PC-3 (cell line): ENCODE data around the gene FGD3. TPM values are rescaled to one million over a fixed set of nuclear protein-coding genes. Genes with fewer than 3 reads are reported as not detected.

Source experiments
- ATAC-seq: fragments of 200-7000 bp; cut with Tn5 transposase; 2 replicates; pipeline ENCODE4 v1.9.1; 2020; ENCODE audit warnings: mild to moderate bottlenecking, moderate library complexity
- BruUV-seq: library from RNA; stranded (reverse); fragments of 400-500 nt; replicated peaks from 2 replicates; lab custom pipeline; 2021; lab: Mats Ljungman, UMichigan
- CTCF ChIA-PET: fragments of 300-600 bp; sonication (Branson Sonifier 250); formaldehyde crosslinking; loops from one replicate; lab custom pipeline; 2022; ENCODE audit warnings: antibody characterized with exemption; lab: Charles Lee
- POLR2A ChIA-PET: fragments of 300-600 bp; sonication (Branson Sonifier 250); formaldehyde crosslinking; loops from one replicate; lab custom pipeline; 2022; ENCODE audit warnings: antibody characterized with exemption; ENCODE audit not compliant: unreplicated experiment; lab: Charles Lee
- DNase-seq: peaks from one replicate; pipeline ENCODE4 v3.0.0-alpha.2; 2015
- H2AFZ ChIP-seq: fragments of 300-600 bp; sonication (generic); 2 replicates; pipeline ENCODE4 v1.6.0; 2016; ENCODE audit warnings: antibody characterized with exemption, low read length
- H3F3A ChIP-seq: fragments of 300-600 bp; sonication (generic); one replicate; pipeline ENCODE4 v1.6.0; 2017; ENCODE audit warnings: antibody characterized with exemption, low read length, control low read depth, mild to moderate bottlenecking; ENCODE audit not compliant: unreplicated experiment
- H3K27ac ChIP-seq: fragments of 300-600 bp; sonication (generic); 2 replicates; pipeline ENCODE4 v1.5.1; 2016; ENCODE audit warnings: mild to moderate bottlenecking, low read length
- H3K27me3 ChIP-seq: fragments of 300-600 bp; sonication (generic); 2 replicates; pipeline ENCODE4 v1.6.1; 2016; ENCODE audit warnings: low read length, mixed read lengths
- H3K36me3 ChIP-seq: fragments of 300-600 bp; sonication (generic); 2 replicates; pipeline ENCODE4 v1.6.1; 2016; ENCODE audit warnings: low read depth, mixed run types, low read length, mixed read lengths
- H3K4me1 ChIP-seq: fragments of 300-600 bp; sonication (generic); 2 replicates; pipeline ENCODE4 v1.5.1; 2016; ENCODE audit warnings: low read length; ENCODE audit not compliant: insufficient read depth
- H3K4me2 ChIP-seq: fragments of 300-600 bp; sonication (generic); 2 replicates; pipeline ENCODE4 v1.6.0; 2016; ENCODE audit warnings: low read length
- H3K4me3 ChIP-seq: fragments of 300-600 bp; sonication (generic); 2 replicates; pipeline ENCODE4 v1.5.1; 2016; ENCODE audit warnings: mild to moderate bottlenecking, low read length, mixed read lengths
- H3K79me2 ChIP-seq: fragments of 300-600 bp; sonication (generic); 2 replicates; pipeline ENCODE4 v1.6.1; 2017; ENCODE audit warnings: low read length, mixed read lengths
- H3K9ac ChIP-seq: fragments of 300-600 bp; sonication (generic); 2 replicates; pipeline ENCODE4 v1.6.0; 2016; ENCODE audit warnings: mild to moderate bottlenecking, low read length
- H3K9me2 ChIP-seq: fragments of 300-600 bp; sonication (generic); replicated peaks from 2 replicates; pipeline ENCODE4 v1.6.1; 2016; ENCODE audit warnings: mixed run types, low read length, mixed read lengths
- H3K9me3 ChIP-seq: fragments of 300-600 bp; sonication (generic); 2 replicates; pipeline ENCODE4 v1.6.1; 2016; ENCODE audit warnings: low read length, mixed read lengths
- H4K20me1 ChIP-seq: fragments of 300-600 bp; sonication (generic); 2 replicates; pipeline ENCODE4 v1.6.1; 2016; ENCODE audit warnings: low read length, mixed read lengths
- CTCF ChIP-seq: fragments of 300-600 bp; sonication (generic); conservative IDR thresholded peaks from 2 replicates; pipeline ENCODE4 v1.5.1; 2017; ENCODE audit warnings: antibody characterized with exemption, low read depth, mild to moderate bottlenecking, low read length
- EZH2 ChIP-seq: fragments of 300-600 bp; sonication (generic); IDR thresholded peaks from one replicate; pipeline ENCODE4 v1.6.1; 2017; ENCODE audit warnings: antibody characterized with exemption, mild to moderate bottlenecking, low read length; ENCODE audit not compliant: unreplicated experiment
- EZH2phosphoT487 ChIP-seq: fragments of 300-600 bp; sonication (generic); IDR thresholded peaks from 2 replicates; pipeline ENCODE4 v1.6.1; 2018; ENCODE audit warnings: mild to moderate bottlenecking, antibody characterized with exemption, low read length, borderline replicate concordance
- intact Hi-C: fragments of 100-400 bp; cut with micrococcal nuclease; formaldehyde crosslinking; loops from 2 replicates; pipeline ENCODE4 v1.9.0; 2023
- total RNA-seq: library from RNA; depleted of rRNA; stranded (reverse); fragments of >200 nt; gene quantifications from 2 replicates; pipeline ENCODE4 v1.2.3, GENCODE V29; 2014

Gene FGD3
- total RNA-seq, 1 experiment from 2014 or later: 5.4 TPM

GRCh38 chr9:93052791-93053540 lies 105.6 kb downstream of the FGD3 start:
- Histone ChIP-seq H3K9ac (no peak overlapping the region), H3K79me2 (no peaks in the 10 kb centered on the region), H3K27ac (no peak overlapping the region), H3K4me1 (no peaks in the 10 kb centered on the region), H3F3A (no peaks in the 10 kb centered on the region), H2AFZ (no peak overlapping the region), H3K9me2 (no peaks in the 10 kb centered on the region), H3K36me3 (no peaks in the 10 kb centered on the region), H3K4me3 (no peak overlapping the region), H3K4me2 (no peak overlapping the region), H4K20me1 (no peaks in the 10 kb centered on the region), H3K9me3 (no peaks in the 10 kb centered on the region), H3K27me3 (no peaks in the 10 kb centered on the region)
- intact Hi-C loops: no loop called here
- DNase-seq (no peak), ATAC-seq (no peak)
- TF ChIP-seq CTCF (no peak), EZH2phosphoT487 (no peak), EZH2 (no peak)
- no TSS peak for BruUV-seq
- ChIA-PET POLR2A (no interaction called here), CTCF (no interaction called here)

- no peaks in the 10 kb centered on the region for H3F3A ChIP-seq
- TF ChIP-seq CTCF (no peak), EZH2 (no peak), EZH2phosphoT487 (no peak)
- H3K27ac ChIP-seq: no peak overlapping the region
- H3K4me2 ChIP-seq: no peak overlapping the region
- intact Hi-C loops: no loop called here
- no peaks in the 10 kb centered on the region for H3K9me2 ChIP-seq
- POLR2A ChIA-PET: no interaction called here
- H3K4me3 ChIP-seq: no peak overlapping the region
- no peak for ATAC-seq
- no peaks in the 10 kb centered on the region for H4K20me1 ChIP-seq
- no peaks in the 10 kb centered on the region for H3K9me3 ChIP-seq
- CTCF ChIA-PET: no interaction called here
- no peaks in the 10 kb centered on the region for H3K79me2 ChIP-seq
- no peak overlapping the region for H2AFZ ChIP-seq
- no peaks in the 10 kb centered on the region for H3K27me3 ChIP-seq
- H3K9ac ChIP-seq: no peak overlapping the region
- DNase-seq: no peak
- no TSS peak for BruUV-seq
- H3K36me3 ChIP-seq: no peaks in the 10 kb centered on the region
- no peaks in the 10 kb centered on the region for H3K4me1 ChIP-seq
These were observed 106.5 kb downstream of the FGD3 start for GRCh38 chr9:93053781-93054331.
